ENCODE data around the gene MTCL3.

Gene MTCL3

DNA sequence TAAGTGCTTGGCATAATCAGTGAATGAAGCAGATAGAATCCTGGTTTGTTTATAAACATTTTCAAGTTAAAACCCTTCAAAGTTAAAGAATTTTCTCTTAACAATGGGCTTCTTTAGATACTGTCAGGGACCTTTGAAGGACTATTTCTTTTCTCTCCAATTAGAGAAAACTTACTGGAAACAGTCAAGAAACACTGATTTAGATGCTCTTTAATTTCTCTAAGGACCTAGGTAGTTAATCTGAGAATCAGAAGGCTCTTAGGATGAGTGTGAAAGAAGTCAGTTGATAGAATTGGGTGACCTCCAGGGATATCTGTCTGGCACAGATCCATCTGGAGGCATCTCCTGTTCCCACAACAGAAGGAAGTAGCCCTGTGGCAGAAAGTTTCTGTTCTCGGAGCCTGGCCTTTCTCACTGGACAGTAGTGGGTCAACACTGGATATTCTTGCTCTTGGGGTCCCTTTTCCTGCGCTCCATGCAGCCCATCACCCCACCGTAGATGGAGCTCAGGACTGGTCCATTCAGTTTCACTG lies 82.5 kb downstream of the MTCL3 start:
- no peak for DNase-seq (ENCODE audit: low spot score)
- H3K36me3 ChIP-seq (ENCODE audit: control insufficient read depth in 4 of 4, insufficient read depth in 3 of 4, low read depth in 1 of 4, low read length in 3 of 4): no peaks in the 10 kb centered on the region
- H3K9me3 ChIP-seq (ENCODE audit: control insufficient read depth in 4 of 4, low read length in 3 of 4): no peaks in the 10 kb centered on the region
- H3K27me3 ChIP-seq (ENCODE audit: control insufficient read depth in 4 of 4, insufficient read depth in 4 of 4, low read length in 3 of 4): no peaks in the 10 kb centered on the region
- no peak overlapping the region for H3K27ac ChIP-seq (ENCODE audit: low read depth in 1 of 2, low read length in 2 of 2)
- TF ChIP-seq YY1 (IDR thresholded peaks at IDR 0.05): no peak
- no peak for TF ChIP-seq JUND (IDR thresholded peaks at IDR 0.05)
- TF ChIP-seq TAF1 (conservative IDR thresholded peaks at IDR 0.05): no peak
- TF ChIP-seq, protein P1, sequence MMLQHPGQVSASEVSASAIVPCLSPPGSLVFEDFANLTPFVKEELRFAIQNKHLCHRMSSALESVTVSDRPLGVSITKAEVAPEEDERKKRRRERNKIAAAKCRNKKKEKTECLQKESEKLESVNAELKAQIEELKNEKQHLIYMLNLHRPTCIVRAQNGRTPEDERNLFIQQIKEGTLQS (IDR thresholded peaks at IDR 0.05): no peak
- TF ChIP-seq FOXA1 (IDR thresholded peaks at IDR 0.05): no peak
- no peak for TF ChIP-seq HNF4G (IDR thresholded peaks at IDR 0.05)
- TF ChIP-seq, protein P2, sequence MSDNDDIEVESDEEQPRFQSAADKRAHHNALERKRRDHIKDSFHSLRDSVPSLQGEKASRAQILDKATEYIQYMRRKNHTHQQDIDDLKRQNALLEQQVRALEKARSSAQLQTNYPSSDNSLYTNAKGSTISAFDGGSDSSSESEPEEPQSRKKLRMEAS (IDR thresholded peaks at IDR 0.05): no peak
- no peak for TF ChIP-seq HNF4A (conservative IDR thresholded peaks at IDR 0.05)
- TF ChIP-seq, protein P3, sequence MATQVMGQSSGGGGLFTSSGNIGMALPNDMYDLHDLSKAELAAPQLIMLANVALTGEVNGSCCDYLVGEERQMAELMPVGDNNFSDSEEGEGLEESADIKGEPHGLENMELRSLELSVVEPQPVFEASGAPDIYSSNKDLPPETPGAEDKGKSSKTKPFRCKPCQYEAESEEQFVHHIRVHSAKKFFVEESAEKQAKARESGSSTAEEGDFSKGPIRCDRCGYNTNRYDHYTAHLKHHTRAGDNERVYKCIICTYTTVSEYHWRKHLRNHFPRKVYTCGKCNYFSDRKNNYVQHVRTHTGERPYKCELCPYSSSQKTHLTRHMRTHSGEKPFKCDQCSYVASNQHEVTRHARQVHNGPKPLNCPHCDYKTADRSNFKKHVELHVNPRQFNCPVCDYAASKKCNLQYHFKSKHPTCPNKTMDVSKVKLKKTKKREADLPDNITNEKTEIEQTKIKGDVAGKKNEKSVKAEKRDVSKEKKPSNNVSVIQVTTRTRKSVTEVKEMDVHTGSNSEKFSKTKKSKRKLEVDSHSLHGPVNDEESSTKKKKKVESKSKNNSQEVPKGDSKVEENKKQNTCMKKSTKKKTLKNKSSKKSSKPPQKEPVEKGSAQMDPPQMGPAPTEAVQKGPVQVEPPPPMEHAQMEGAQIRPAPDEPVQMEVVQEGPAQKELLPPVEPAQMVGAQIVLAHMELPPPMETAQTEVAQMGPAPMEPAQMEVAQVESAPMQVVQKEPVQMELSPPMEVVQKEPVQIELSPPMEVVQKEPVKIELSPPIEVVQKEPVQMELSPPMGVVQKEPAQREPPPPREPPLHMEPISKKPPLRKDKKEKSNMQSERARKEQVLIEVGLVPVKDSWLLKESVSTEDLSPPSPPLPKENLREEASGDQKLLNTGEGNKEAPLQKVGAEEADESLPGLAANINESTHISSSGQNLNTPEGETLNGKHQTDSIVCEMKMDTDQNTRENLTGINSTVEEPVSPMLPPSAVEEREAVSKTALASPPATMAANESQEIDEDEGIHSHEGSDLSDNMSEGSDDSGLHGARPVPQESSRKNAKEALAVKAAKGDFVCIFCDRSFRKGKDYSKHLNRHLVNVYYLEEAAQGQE (IDR thresholded peaks at IDR 0.05): no peak
- no peak overlapping the region for H3K9ac ChIP-seq (ENCODE audit: low read depth in 1 of 2, low read length in 2 of 2)
- H3K4me1 ChIP-seq (ENCODE audit: control insufficient read depth in 4 of 4, insufficient read depth in 4 of 4, low read length in 3 of 4): no peaks in the 10 kb centered on the region
- H3K4me3 ChIP-seq (ENCODE audit: low read depth in 1 of 3, low read length in 3 of 3): no peak overlapping the region
- 79% methylated on average over 3 of the region's 3 CpGs for WGBS

DNA sequence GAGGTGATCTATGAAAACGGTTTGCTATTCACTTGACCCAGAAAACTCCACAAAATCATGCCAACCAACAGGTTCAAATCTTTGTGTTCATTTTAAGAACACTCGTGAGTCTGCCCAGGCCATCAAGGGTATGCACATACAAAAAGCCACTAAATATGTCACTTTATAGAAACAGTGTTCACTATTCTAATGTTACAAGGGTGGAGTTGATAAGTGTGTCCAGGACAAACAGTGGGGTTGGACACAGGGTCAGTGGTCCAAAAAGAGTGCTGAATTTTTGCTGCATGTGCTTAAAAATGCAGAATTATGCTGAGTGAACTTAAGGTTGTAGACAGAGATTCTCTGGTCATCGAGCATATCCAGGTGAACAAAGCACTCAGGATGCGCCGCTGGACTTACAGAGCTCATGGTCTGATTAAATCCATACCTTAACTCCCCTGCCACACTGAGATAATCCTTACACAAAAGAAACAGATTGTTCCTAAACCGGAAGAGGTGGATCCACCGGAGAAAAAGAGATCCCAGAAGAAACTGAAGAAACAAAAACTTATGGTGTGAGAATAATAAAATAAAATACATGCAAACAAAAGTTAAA lies 83.4 kb downstream of the MTCL3 start:
- 85% methylated on average over 7 of the region's 7 CpGs for WGBS
- TF ChIP-seq, protein P1 (IDR thresholded peaks at IDR 0.05): no peak
- TF ChIP-seq, protein P3 (IDR thresholded peaks at IDR 0.05): no peak
- TF ChIP-seq, protein P4, sequence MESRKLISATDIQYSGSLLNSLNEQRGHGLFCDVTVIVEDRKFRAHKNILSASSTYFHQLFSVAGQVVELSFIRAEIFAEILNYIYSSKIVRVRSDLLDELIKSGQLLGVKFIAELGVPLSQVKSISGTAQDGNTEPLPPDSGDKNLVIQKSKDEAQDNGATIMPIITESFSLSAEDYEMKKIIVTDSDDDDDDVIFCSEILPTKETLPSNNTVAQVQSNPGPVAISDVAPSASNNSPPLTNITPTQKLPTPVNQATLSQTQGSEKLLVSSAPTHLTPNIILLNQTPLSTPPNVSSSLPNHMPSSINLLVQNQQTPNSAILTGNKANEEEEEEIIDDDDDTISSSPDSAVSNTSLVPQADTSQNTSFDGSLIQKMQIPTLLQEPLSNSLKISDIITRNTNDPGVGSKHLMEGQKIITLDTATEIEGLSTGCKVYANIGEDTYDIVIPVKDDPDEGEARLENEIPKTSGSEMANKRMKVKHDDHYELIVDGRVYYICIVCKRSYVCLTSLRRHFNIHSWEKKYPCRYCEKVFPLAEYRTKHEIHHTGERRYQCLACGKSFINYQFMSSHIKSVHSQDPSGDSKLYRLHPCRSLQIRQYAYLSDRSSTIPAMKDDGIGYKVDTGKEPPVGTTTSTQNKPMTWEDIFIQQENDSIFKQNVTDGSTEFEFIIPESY (IDR thresholded peaks at IDR 0.05): no peak
- TF ChIP-seq GABPA (IDR thresholded peaks at IDR 0.05 in 1 of 2, conservative IDR thresholded peaks at IDR 0.05 in 1 of 2): no peak
- no peak for TF ChIP-seq FOXA2 (IDR thresholded peaks at IDR 0.05)
- no peak for TF ChIP-seq RXRA (IDR thresholded peaks at IDR 0.05)
- no peak for TF ChIP-seq RAD21 (IDR thresholded peaks at IDR 0.05)
- no peak for TF ChIP-seq TAF1 (conservative IDR thresholded peaks at IDR 0.05)
- no peak for TF ChIP-seq EGR1 (IDR thresholded peaks at IDR 0.05; ENCODE audit: low read depth in 2 of 2)
- TF ChIP-seq SP1 (IDR thresholded peaks at IDR 0.05): no peak
- TF ChIP-seq, protein P5, sequence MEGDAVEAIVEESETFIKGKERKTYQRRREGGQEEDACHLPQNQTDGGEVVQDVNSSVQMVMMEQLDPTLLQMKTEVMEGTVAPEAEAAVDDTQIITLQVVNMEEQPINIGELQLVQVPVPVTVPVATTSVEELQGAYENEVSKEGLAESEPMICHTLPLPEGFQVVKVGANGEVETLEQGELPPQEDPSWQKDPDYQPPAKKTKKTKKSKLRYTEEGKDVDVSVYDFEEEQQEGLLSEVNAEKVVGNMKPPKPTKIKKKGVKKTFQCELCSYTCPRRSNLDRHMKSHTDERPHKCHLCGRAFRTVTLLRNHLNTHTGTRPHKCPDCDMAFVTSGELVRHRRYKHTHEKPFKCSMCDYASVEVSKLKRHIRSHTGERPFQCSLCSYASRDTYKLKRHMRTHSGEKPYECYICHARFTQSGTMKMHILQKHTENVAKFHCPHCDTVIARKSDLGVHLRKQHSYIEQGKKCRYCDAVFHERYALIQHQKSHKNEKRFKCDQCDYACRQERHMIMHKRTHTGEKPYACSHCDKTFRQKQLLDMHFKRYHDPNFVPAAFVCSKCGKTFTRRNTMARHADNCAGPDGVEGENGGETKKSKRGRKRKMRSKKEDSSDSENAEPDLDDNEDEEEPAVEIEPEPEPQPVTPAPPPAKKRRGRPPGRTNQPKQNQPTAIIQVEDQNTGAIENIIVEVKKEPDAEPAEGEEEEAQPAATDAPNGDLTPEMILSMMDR (IDR thresholded peaks at IDR 0.05; ENCODE audit: low read depth, low read length, missing input control): no peak
- TF ChIP-seq FOXA1 (IDR thresholded peaks at IDR 0.05): no peak
- TF ChIP-seq HNF4G (IDR thresholded peaks at IDR 0.05): no peak
- no peak for TF ChIP-seq HNF4A (conservative IDR thresholded peaks at IDR 0.05)
- no peak for TF ChIP-seq JUND (IDR thresholded peaks at IDR 0.05)
- TF ChIP-seq YY1 (IDR thresholded peaks at IDR 0.05): no peak
- TF ChIP-seq, protein P2 (IDR thresholded peaks at IDR 0.05): no peak
- H3K4me1 ChIP-seq (ENCODE audit: control insufficient read depth in 4 of 4, insufficient read depth in 4 of 4, low read length in 3 of 4): no peaks in the 10 kb centered on the region
- no peaks in the 10 kb centered on the region for H3K36me3 ChIP-seq (ENCODE audit: control insufficient read depth in 4 of 4, insufficient read depth in 3 of 4, low read depth in 1 of 4, low read length in 3 of 4)
- DNase-seq (ENCODE audit: low spot score): no peak
- H3K4me3 ChIP-seq (ENCODE audit: low read depth in 1 of 3, low read length in 3 of 3): no peak overlapping the region
- no peak overlapping the region for H3K27ac ChIP-seq (ENCODE audit: low read depth in 1 of 2, low read length in 2 of 2)
- H3K27me3 ChIP-seq (ENCODE audit: control insufficient read depth in 4 of 4, insufficient read depth in 4 of 4, low read length in 3 of 4): no peaks in the 10 kb centered on the region
- H3K9me3 ChIP-seq (ENCODE audit: control insufficient read depth in 4 of 4, low read length in 3 of 4): no peaks in the 10 kb centered on the region
- no peak overlapping the region for H3K9ac ChIP-seq (ENCODE audit: low read depth in 1 of 2, low read length in 2 of 2)
